NAMALWA (cell line): Measurements from ENCODE around the gene OVAAL.

Experiments used
- DNase-seq: peaks from one replicate; pipeline ENCODE4 v3.0.0-alpha.2; 2015; ENCODE audit warnings: low spot score

OVAAL gene

GRCh38 chr1:180571060-180571831, 12.5 kb downstream of the OVAAL start:
- no peak for DNase-seq

GRCh38 chr1:180571832-180572636, 13.3 kb downstream of the OVAAL start:
- DNase-seq = no peak

GRCh38 chr1:180572760-180573159, 14.0 kb downstream of the OVAAL start:
- no peak for DNase-seq

DNA sequence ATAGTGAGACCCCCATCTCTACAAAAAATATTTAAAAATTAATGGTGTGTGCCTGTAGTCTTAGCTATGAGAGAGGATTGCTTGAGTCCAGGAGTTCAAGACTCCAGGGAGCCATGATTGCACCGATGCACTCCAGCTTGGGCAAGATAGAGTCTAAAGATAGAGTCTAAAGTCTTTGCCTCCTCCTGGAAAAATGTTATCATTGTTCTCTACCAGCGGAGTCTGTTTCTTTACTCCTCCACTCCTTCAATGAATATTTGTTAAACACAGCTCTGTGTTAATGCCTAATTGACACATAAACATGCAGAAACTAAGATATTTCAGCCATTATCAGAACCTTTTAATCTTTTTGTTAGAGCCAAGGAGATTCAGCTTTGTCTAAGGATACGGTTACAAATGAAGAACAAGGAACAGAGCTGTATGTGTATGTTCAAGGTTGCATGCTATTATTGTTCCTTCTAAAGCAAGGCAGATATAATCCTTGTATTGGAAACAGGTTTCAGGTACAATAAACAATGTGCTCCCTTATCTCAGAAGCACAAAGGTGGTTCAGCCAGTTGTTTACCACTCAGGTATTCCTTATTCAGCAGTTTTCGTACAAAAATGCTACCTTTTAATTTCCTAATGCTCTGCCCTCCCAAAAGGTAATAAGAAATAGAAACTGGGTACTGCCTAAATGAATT, 15.4 kb downstream of the OVAAL start:
- DNase-seq = no peak

DNA sequence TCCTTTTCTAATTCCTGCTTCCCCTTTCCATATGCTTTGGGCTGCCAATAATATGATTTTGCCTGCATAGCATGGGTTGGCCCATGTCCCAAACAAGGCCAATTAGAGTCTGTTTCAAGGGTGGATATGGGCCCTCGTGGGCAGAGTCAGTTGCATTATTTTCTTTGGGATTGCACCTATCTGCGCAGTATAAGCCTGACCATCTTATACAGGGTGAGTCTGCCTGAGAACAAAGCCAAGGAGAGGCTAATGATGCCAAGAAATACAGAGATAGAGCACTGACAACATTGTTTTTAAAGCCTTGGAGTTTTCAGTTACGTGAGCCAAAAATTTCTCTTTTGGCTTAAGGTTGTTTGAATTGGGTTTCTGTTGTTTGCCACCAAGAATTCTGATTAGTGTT, 18.6 kb downstream of the OVAAL start:
- DNase-seq = no peak

GRCh38 chr1:180579961-180580611, 21.3 kb downstream of the OVAAL start:
- DNase-seq = no peak

DNA sequence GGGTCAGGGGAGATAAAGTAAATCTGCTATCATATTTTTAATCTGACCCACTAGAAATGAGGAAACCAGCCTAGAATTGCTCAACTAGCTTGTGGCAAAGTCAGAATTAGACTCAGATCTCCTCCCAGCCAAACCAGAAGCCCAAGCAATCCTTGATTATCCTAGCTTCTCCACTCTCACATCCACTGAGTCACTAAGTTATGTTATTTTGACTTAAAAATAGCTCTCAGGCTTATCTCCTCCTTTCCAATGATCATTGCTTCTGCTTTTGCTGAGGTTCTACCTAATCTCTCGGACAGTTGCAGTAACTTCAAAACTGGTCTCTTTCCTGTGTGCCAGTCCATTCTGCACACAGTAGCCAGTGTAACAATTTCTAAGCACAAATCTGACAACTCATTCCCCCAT, 22.9 kb downstream of the OVAAL start:
- DNase-seq = no peak

DNA sequence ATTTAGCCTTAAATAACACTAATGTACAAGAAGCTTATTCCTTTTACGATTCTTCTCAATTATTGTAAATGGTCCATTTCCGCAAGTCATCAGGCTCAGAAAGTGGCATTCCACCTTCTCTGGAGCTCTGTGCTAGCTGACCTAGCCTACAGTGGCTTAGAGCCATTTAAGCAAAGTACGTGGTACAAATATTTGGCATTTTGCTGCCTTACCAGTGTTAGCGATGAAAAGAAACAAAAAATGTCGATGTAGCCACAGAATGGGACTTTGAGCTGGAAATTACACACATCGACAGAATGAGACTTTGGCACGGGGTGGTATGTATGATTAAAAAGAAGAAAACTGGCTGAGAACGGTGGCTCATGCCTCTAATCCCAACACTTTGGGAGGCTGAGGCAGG, 26.1 kb downstream of the OVAAL start:
- no peak for DNase-seq

DNA sequence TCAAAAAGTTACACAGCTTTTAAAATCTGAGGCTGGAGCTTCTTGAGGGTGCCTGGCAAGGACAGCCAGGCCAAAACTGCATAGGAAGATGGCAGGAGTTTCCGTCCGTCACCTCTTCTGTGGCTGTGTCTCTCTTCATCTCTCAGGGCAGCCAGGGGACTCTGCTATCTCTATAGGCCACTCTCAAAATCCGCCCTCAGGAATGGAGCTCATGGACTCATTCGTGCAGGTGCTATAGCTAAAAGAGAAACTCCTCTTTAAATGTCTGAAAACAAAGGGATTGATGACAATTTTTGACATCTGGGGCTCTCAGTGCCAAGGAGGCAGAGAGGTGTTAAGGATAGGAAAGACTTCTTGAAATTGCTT, 27.2 kb downstream of the OVAAL start:
- DNase-seq = no peak

- no peak for DNase-seq
Measured at GRCh38 chr1:180586671-180587155, 27.9 kb downstream of the OVAAL start.

DNA sequence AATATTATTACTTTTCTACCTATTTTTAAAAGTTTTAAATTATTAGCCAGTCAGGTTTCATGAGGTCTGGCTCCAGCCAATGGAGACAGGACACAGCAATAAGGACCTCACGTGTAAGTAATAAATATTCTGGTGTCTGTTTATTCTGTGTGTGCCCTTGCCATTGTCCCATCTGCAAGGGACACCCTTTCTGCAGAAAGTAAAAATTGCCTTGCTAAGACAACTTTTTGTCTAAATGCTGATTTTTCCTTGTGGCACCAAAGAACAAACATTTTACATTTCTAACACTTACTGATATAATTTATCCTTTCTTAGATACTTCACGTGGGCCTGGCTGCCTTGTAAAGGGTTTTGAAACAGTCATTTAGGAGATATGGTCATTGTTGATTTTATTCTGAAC, 29.4 kb downstream of the OVAAL start:
- DNase-seq = no peak

GRCh38 chr1:180590889-180591288, 32.1 kb downstream of the OVAAL start:
- no peak for DNase-seq

GRCh38 chr1:180593382-180593781, 34.6 kb downstream of the OVAAL start:
- no peak for DNase-seq

GRCh38 chr1:180594723-180595122, 36.0 kb downstream of the OVAAL start:
- DNase-seq = no peak

- DNase-seq = no peak
Measured at GRCh38 chr1:180595966-180596365, 37.2 kb downstream of the OVAAL start.

DNA sequence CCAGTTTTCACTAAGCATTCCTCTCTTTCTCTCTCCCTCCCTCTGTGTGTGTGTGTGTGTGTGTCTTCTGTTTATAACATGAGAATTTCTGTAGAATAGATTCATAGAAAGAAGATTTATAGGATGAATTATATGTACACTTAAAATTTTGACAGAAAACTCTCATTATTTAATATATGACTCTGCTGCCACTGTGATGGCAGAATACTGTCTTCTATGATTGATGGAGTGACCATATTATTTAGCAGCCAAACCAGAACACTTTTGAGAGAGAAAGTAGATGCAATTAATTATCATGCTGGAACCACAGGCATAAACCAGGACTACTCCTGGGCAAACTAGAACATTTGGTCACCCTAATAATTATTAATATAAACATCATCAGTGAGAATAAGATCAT, 38.8 kb downstream of the OVAAL start:
- no peak for DNase-seq

- no peak for DNase-seq
Measured at GRCh38 chr1:180598333-180598974, 39.7 kb downstream of the OVAAL start.

DNA sequence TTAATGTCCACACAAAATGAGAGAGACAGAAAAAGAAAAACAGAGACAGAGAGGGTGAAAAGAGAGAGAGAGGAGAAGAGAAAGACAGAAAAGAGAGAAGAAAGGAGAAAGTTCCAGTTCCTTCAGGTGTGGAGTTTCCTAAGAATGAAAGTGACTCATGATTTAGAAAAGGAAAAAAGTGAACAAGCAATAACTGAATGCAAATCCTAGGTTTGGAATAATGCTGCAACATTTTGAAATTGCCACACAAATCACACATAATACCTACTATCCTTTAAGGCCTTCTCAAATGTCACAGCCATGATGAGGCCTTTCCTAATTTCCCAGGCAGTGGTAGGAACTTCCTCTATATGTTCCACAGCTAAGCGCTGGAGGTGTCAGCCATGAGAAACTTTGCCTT, 41.6 kb downstream of the OVAAL start:
- DNase-seq = no peak

DNA sequence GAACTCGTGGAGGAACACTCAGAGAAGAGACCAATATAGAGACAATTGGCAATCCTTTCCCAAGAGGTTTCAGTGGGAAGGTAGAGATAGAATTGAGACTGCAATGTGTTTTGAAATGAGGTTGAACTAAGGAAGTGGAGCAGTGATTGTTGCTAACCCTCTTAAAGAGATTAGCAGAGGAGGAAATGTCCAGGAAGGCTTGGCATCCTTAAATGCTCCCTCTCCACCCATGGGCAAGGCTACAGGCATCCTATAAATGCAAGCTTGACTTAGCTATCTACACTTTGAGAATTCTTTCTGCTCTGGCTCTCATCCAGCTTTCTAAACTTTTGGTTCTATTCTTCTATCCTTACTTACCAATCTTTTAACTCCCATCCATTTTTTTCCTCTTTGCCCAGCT, 42.7 kb downstream of the OVAAL start:
- DNase-seq = no peak

DNA sequence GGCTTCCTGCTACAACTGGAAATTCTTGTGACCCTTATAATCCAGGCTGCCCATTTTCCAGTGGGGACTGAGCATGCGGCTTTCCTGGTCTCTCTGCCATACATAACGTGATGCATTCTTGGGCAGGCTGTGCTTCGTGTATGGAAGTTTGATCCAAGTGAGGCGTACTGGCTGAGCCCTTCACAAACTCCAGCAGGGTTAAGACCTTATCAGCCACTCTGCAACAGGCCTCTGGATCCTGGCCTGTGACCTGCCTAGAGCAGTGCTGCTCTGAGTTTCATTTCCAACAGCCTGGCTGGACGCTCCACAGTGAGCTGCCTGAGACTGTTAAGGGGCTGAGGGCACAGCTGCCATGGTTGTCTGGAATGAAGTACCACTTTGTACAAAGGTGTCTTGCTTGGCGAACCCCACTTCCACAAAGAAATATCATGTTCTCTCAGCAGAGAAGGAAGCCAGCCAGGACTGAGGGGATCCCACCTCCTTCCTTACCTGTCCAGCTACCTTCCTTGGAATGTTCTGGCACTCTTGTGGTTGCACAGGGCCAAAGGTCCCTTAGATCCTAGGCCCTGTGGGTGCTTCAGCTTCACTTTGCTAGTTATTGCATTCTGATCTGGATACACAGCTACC, 44.6 kb downstream of the OVAAL start:
- no peak for DNase-seq

DNA sequence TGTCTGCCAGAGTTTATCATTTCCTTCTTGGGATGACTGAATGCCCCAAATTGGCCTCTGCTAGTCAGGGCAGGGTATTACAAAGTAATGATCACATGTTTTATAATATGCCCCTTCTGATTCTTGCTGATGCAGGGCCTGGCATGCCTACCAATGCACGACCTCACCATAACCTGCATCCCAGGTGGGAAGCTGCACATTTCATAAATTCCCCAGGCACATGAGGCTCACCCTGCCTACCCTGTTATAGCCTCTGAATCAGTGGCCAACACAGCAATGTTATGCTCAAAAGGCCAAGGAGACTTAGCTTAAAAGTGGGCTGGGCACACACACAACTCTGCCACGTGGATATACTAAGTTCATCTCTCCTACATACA, 45.1 kb downstream of the OVAAL start:
- no peak for DNase-seq
